WI38 (cell line): ENCODE measurements around the gene MZT1.

Experiments
- H3K4me3 ChIP-seq: 2 replicates; pipeline ENCODE4 v1.5.1; 2011; ENCODE audit warnings: low read depth, mild to moderate bottlenecking, control low read depth, low read length
- TF ChIP-seq, protein P1 (sequence below): IDR thresholded peaks from 2 replicates; pipeline ENCODE4 v1.5.1; 2012; ENCODE audit warnings: low read depth, mild to moderate bottlenecking, control low read depth, low read length

Gene MZT1

DNA sequence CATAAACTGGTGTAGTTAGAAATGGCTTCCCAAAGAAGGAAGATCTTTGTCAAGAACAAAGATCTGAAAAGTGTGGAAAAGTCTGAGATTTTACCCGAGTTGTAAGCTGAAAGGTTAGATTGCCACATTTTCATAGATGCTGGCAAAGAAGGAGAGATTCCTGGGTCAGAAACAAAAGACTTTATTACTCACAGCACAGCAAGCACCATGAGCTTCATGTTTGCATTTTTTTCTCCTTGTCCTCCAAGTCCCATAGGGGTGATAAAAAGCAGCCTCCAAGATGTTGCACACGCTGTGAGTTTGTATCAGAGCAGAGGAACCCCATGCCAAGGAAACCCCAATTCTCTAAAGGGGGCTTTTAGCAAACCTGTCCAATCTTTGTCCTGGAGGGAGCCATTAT, 29.3 kb downstream of the MZT1 start:
- TF ChIP-seq, protein P1, sequence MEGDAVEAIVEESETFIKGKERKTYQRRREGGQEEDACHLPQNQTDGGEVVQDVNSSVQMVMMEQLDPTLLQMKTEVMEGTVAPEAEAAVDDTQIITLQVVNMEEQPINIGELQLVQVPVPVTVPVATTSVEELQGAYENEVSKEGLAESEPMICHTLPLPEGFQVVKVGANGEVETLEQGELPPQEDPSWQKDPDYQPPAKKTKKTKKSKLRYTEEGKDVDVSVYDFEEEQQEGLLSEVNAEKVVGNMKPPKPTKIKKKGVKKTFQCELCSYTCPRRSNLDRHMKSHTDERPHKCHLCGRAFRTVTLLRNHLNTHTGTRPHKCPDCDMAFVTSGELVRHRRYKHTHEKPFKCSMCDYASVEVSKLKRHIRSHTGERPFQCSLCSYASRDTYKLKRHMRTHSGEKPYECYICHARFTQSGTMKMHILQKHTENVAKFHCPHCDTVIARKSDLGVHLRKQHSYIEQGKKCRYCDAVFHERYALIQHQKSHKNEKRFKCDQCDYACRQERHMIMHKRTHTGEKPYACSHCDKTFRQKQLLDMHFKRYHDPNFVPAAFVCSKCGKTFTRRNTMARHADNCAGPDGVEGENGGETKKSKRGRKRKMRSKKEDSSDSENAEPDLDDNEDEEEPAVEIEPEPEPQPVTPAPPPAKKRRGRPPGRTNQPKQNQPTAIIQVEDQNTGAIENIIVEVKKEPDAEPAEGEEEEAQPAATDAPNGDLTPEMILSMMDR, result no peak
- H3K4me3 ChIP-seq, result no peak overlapping the region

DNA sequence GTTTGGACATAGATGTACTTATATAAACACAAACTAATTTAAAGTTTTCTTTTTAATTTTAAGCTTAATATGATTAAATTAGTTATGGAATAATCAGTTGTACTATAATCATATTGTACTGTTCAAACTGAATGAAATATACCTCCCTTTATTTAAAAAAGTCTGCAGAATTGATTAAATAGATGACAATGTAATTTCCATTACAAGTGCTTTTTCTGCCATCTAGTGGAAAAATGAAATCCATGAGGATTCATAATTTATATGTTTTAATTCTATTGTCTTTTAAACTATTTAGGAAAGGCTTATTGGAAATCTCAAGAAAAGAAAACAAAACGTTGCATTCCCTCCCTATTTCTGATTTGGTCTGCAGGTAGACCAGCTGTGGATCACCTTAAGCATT, 30.9 kb downstream of the MZT1 start:
- TF ChIP-seq, protein P1, result no peak
- no peak overlapping the region for H3K4me3 ChIP-seq

DNA sequence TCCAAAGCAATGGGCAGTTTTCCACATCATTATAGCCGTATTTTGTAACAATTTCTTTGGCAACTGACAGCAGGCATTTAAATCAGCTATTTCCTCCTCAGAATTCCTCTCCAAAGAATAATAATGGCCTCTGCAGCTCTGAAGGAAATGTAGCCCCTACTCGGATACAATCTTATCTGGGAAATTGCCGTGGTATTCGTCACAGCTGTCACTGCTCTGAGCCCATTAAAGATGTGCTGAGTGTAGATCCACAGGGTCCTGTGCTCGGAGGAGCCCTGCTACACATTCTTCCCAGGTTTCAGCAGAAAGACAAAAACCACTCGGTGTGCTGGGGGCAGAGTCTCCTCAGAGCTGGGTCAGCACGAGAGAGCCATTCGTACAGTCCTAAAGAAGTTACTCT, 33.1 kb downstream of the MZT1 start:
- TF ChIP-seq, protein P1, result no peak
- no peak overlapping the region for H3K4me3 ChIP-seq

DNA sequence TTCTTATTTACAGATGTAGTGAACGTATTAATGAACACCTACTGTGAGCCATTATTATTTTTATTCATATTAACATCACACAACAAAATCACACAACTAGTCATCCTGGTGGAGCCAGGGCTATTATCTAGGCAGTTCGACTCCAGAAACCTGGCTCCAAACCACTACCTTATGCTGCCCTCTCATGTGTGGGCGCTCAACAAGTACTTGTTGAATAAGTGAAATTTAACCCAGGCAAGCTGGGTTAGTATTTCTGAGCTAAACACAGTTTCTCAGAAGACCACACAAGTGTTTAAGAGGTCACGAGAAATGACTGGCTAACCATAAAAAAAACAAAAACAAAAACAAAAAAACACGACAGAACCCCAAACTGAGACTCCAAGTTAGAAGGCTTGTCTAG, 33.6 kb downstream of the MZT1 start:
- H3K4me3 ChIP-seq, result no peak overlapping the region
- TF ChIP-seq, protein P1, result no peak

DNA sequence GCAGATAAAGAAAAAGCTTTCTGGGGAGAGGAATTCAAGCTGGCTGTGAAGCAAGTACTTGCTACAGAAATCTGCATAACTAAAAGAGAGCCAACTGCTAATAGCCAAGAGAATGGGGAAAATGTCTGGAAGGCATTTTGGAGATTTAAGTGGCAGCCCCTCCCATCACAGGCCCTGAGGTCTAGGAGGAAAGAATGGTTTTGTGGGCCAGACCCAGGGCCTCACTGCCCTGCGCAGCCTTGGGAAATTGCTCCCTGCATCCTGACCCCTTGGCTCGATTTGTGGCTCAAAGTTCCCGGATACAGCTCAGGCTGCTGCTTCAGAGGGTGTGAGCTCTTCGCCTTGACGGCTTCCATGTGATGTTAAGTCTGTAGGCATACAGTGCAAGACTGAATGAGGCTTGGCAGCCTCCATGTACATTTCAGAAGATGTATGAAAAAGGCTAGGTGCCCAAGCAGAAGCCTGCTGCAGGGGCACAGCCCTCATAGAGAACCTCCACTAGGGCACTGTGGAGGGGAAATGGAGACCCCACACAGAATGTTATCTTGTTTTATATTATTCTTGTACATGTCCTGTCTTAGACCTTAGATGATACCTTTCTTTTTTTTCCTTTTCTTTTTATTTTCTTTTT, 34.4 kb downstream of the MZT1 start:
- H3K4me3 ChIP-seq, result no peak overlapping the region
- TF ChIP-seq, protein P1, result no peak

DNA sequence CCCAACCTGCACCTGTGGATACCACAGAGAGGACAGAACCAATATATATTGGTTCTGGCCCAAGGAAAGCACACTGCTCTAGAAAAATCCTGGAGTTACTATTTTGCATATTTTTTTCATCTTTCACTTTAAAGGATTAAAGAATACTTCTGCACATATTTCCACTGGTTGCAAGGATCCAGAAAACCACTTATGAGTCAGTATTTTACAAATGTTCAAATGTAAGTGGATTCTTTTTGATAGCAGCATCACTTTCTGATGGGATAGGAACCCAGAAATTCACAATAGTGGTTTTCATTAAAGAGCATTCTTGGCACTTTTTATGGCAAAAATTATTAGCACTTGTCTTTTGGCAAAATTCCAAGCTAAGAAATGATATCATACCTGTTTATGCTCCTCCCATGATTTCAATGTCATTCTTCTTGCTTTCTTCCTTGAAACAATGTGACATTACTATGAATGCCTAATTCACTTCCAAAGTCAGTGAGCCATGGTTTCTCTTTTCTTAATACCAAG, 38.2 kb downstream of the MZT1 start:
- H3K4me3 ChIP-seq, result no peak overlapping the region
- TF ChIP-seq, protein P1, result no peak

DNA sequence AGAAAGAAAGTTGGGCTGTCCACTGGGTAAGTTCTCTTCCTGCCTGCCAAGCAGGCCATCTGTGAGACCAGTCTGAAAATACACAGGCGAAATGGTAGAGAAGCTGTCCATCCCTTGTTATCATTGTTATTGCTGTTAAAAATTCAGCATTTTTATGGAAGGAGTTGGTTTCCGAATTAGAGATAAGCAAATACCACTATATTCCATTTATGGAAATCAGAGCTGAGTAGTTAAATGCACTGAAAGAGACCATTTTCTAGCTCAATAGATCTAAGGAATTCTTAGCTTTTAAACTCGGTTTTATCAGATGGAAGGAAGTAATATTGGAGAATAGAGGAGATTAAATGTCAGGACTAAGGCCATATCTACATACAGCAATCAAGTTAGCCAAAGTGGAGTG, 40.7 kb downstream of the MZT1 start:
- TF ChIP-seq, protein P1, result no peak
- no peak overlapping the region for H3K4me3 ChIP-seq
